Thymus (tissue), 2 donors: ENCODE data around the gene RGL2. TPM values are rescaled to one million over a fixed set of nuclear protein-coding genes. Genes with fewer than 3 reads are reported as not detected.

Experiments used
- polyA plus RNA-seq: library from polyadenylated mRNA; stranded (reverse); fragments of 200-250 nt; gene quantifications from one replicate; pipeline ENCODE4 v1.2.3, GENCODE V29; 2013
- total RNA-seq: library from RNA; stranded (reverse); fragments of 120-200 nt; gene quantifications from one replicate; pipeline ENCODE4 v1.2.4, GENCODE V29; 2013
- donor health status: healthy.

Gene RGL2
- total and polyA plus RNA-seq, 2 donors, result 19.9 to 120 TPM

Other genes starting within 250 kb of the RGL2 start
- 700 TPM for gene HLA-DPA1, start 225.3 kb downstream of the RGL2 start, total RNA-seq
- 332 TPM for gene HLA-DPA1, start 225.3 kb downstream of the RGL2 start, polyA plus RNA-seq
- 306 TPM for gene HLA-DPB1, start 223.0 kb downstream of the RGL2 start, total RNA-seq
- gene HLA-DPB1, start 223.0 kb downstream of the RGL2 start, polyA plus RNA-seq, result 575 TPM
- gene COL11A2, start 106.5 kb downstream of the RGL2 start, total RNA-seq, result 2.1 TPM
- 5.5 TPM for gene COL11A2, start 106.5 kb downstream of the RGL2 start, polyA plus RNA-seq
- gene RXRB, start 98.3 kb downstream of the RGL2 start, total RNA-seq, result 19.4 TPM
- gene RXRB, start 98.3 kb downstream of the RGL2 start, polyA plus RNA-seq, result 60.7 TPM
- 32.1 TPM for gene SLC39A7, start 98.1 kb downstream of the RGL2 start, total RNA-seq
- gene SLC39A7, start 98.1 kb downstream of the RGL2 start, polyA plus RNA-seq, result 43.0 TPM
- 31.3 TPM for gene HSD17B8, start 94.3 kb downstream of the RGL2 start, total RNA-seq
- gene HSD17B8, start 94.3 kb downstream of the RGL2 start, polyA plus RNA-seq, result 15.7 TPM
- gene RING1, start 90.4 kb downstream of the RGL2 start, total RNA-seq, result 35.0 TPM
- 62.6 TPM for gene RING1, start 90.4 kb downstream of the RGL2 start, polyA plus RNA-seq
- gene VPS52, start 27.1 kb downstream of the RGL2 start, total RNA-seq, result 26.3 TPM
- 59.0 TPM for gene VPS52, start 27.1 kb downstream of the RGL2 start, polyA plus RNA-seq
- 5,201 TPM for gene RPS18, start 26.9 kb downstream of the RGL2 start, total RNA-seq
- 5,710 TPM for gene RPS18, start 26.9 kb downstream of the RGL2 start, polyA plus RNA-seq
- 9.0 TPM for gene B3GALT4, start 21.8 kb downstream of the RGL2 start, total RNA-seq
- 14.9 TPM for gene B3GALT4, start 21.8 kb downstream of the RGL2 start, polyA plus RNA-seq
- gene WDR46, start 9.7 kb downstream of the RGL2 start, total RNA-seq, result 48.6 TPM
- gene WDR46, start 9.7 kb downstream of the RGL2 start, polyA plus RNA-seq, result 68.6 TPM
- gene PFDN6, start 9.3 kb downstream of the RGL2 start, total RNA-seq, result 92.8 TPM
- 171 TPM for gene PFDN6, start 9.3 kb downstream of the RGL2 start, polyA plus RNA-seq
- gene TAPBP, start 15.1 kb upstream of the RGL2 start, total RNA-seq, result 37.7 TPM
- gene TAPBP, start 15.1 kb upstream of the RGL2 start, polyA plus RNA-seq, result 57.0 TPM
- 10.3 TPM for gene ZBTB22, start 18.8 kb upstream of the RGL2 start, total RNA-seq
- gene ZBTB22, start 18.8 kb upstream of the RGL2 start, polyA plus RNA-seq, result 15.5 TPM
- gene DAXX, start 24.0 kb upstream of the RGL2 start, total RNA-seq, result 45.0 TPM
- gene DAXX, start 24.0 kb upstream of the RGL2 start, polyA plus RNA-seq, result 48.1 TPM
- gene KIFC1, start 92.9 kb upstream of the RGL2 start, total RNA-seq, result 34.3 TPM
- gene KIFC1, start 92.9 kb upstream of the RGL2 start, polyA plus RNA-seq, result 5.5 TPM
- gene PHF1, start 112.1 kb upstream of the RGL2 start, total RNA-seq, result 16.3 TPM
- gene PHF1, start 112.1 kb upstream of the RGL2 start, polyA plus RNA-seq, result 141 TPM
- gene CUTA, start 119.2 kb upstream of the RGL2 start, total RNA-seq, result 136 TPM
- gene CUTA, start 119.2 kb upstream of the RGL2 start, polyA plus RNA-seq, result 199 TPM
- 3.0 TPM for gene SYNGAP1, start 121.1 kb upstream of the RGL2 start, total RNA-seq
- 26.7 TPM for gene SYNGAP1, start 121.1 kb upstream of the RGL2 start, polyA plus RNA-seq
- gene ZBTB9, start 155.6 kb upstream of the RGL2 start, total RNA-seq, result 5.7 TPM
- gene ZBTB9, start 155.6 kb upstream of the RGL2 start, polyA plus RNA-seq, result 9.0 TPM